ENCODE data around the gene THAP8.

The THAP8 gene

DNA sequence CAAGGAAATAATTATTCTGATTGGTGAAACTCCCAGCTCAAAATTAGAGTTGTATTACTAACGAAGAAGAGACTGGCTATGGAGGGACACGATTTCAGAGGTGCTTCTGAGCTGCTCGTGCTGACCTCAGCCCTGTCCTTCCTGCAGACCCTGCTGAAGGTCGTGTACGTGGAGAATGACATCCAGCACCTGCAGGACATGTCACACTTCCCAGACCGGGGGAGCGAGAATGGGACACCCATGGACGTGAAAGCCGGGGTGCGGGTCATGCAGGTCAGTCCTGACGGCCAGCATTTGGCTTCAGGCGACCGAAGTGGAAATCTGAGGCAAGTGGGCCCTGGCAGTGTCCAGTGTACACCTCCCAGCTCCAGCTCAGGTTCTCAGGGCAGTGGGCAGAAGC lies 28.8 kb upstream of the THAP8 start:
- TF ChIP-seq EZH2phosphoT487 (conservative IDR thresholded peaks at IDR 0.05; ENCODE audit: low read length): no peak
- TF ChIP-seq, protein P1, sequence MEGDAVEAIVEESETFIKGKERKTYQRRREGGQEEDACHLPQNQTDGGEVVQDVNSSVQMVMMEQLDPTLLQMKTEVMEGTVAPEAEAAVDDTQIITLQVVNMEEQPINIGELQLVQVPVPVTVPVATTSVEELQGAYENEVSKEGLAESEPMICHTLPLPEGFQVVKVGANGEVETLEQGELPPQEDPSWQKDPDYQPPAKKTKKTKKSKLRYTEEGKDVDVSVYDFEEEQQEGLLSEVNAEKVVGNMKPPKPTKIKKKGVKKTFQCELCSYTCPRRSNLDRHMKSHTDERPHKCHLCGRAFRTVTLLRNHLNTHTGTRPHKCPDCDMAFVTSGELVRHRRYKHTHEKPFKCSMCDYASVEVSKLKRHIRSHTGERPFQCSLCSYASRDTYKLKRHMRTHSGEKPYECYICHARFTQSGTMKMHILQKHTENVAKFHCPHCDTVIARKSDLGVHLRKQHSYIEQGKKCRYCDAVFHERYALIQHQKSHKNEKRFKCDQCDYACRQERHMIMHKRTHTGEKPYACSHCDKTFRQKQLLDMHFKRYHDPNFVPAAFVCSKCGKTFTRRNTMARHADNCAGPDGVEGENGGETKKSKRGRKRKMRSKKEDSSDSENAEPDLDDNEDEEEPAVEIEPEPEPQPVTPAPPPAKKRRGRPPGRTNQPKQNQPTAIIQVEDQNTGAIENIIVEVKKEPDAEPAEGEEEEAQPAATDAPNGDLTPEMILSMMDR (IDR thresholded peaks at IDR 0.05; ENCODE audit: insufficient read depth, low read length, poor library complexity, severe bottlenecking): no peak
- no peak overlapping the region for H3K4me3 ChIP-seq (ENCODE audit: insufficient read depth, low read length, poor library complexity, severe bottlenecking)

DNA sequence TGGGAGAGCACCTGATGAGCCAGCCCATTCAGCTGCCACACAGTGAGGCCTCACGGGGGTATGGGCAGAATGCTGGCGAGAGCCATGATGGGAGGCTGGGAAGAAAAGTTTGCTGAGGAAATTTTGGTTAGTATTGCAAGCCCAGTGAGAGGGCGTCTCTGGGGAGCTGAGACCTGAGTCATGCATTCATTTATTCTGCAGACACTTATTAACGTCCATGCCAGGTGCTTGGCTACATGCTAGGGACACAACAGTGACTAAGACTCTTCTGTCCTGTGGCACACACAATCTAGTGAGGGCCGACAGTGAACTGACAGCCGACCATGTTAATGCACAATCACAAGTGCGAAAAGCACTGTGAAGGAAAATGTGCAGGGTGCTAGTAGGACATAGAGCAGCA lies 27.8 kb upstream of the THAP8 start:
- Histone ChIP-seq H3K9ac (ENCODE audit: low read length) (no peak overlapping the region), H3K9me2 (replicated peaks; ENCODE audit: insufficient read depth, low read length) (no peaks in the 10 kb centered on the region), H3K36me3 (ENCODE audit: low read length) (peaks cover 21% of the 10 kb centered on the region; the same call in 1 of the 2 replicates), H3F3A (ENCODE audit: insufficient read depth) (no peaks in the 10 kb centered on the region), H3K79me2 (ENCODE audit: insufficient read depth, low read length) (no peaks in the 10 kb centered on the region), H3K27me3 (ENCODE audit: low read length) (no peaks in the 10 kb centered on the region), H3K27ac (ENCODE audit: low read depth, low read length) (no peak overlapping the region), H3K4me2 (ENCODE audit: low read depth, low read length, poor library complexity, severe bottlenecking) (no peak overlapping the region), H3K4me3 (ENCODE audit: insufficient read depth, low read length, poor library complexity, severe bottlenecking) (no peak overlapping the region), H2AFZ (ENCODE audit: low read depth, low read length, severe bottlenecking) (no peak overlapping the region), H4K20me1 (ENCODE audit: low read depth, low read length) (no peaks in the 10 kb centered on the region), H3K9me3 (ENCODE audit: insufficient read depth, low read length) (no peaks in the 10 kb centered on the region)
- TF ChIP-seq, protein P1 (IDR thresholded peaks at IDR 0.05; ENCODE audit: insufficient read depth, low read length, poor library complexity, severe bottlenecking): no peak
- no peak for TF ChIP-seq EZH2phosphoT487 (conservative IDR thresholded peaks at IDR 0.05; ENCODE audit: low read length)

More for the DNA sequence above, 28.8 kb upstream of the THAP8 start:
- Histone ChIP-seq H3K4me2 (ENCODE audit: low read depth, low read length, poor library complexity, severe bottlenecking) (no peak overlapping the region), H3K36me3 (ENCODE audit: low read length) (peaks cover 21% of the 10 kb centered on the region; the same call in 1 of the 2 replicates), H3K9me2 (replicated peaks; ENCODE audit: insufficient read depth, low read length) (no peaks in the 10 kb centered on the region), H3K9ac (ENCODE audit: low read length) (no peak overlapping the region), H3K27me3 (ENCODE audit: low read length) (no peaks in the 10 kb centered on the region), H3F3A (ENCODE audit: insufficient read depth) (no peaks in the 10 kb centered on the region), H2AFZ (ENCODE audit: low read depth, low read length, severe bottlenecking) (no peak overlapping the region), H4K20me1 (ENCODE audit: low read depth, low read length) (no peaks in the 10 kb centered on the region), H3K79me2 (ENCODE audit: insufficient read depth, low read length) (no peaks in the 10 kb centered on the region), H3K9me3 (ENCODE audit: insufficient read depth, low read length) (no peaks in the 10 kb centered on the region), H3K27ac (ENCODE audit: low read depth, low read length) (no peak overlapping the region)

GRCh38 chr19:36081385-36081784 lies 27.3 kb upstream of the THAP8 start:
- no peak overlapping the region for H3K9ac ChIP-seq (ENCODE audit: low read length)
- H2AFZ ChIP-seq (ENCODE audit: low read depth, low read length, severe bottlenecking): no peak overlapping the region
- H3K9me3 ChIP-seq (ENCODE audit: insufficient read depth, low read length): no peaks in the 10 kb centered on the region
- H3K9me2 ChIP-seq (replicated peaks; ENCODE audit: insufficient read depth, low read length): no peaks in the 10 kb centered on the region
- H3K79me2 ChIP-seq (ENCODE audit: insufficient read depth, low read length): no peaks in the 10 kb centered on the region
- H3K4me2 ChIP-seq (ENCODE audit: low read depth, low read length, poor library complexity, severe bottlenecking): no peak overlapping the region
- no peaks in the 10 kb centered on the region for H4K20me1 ChIP-seq (ENCODE audit: low read depth, low read length)
- H3K36me3 ChIP-seq (ENCODE audit: low read length): peaks cover 19% of the 10 kb centered on the region; the same call in 1 of the 2 replicates
- H3K27ac ChIP-seq (ENCODE audit: low read depth, low read length): no peak overlapping the region
- H3K4me3 ChIP-seq (ENCODE audit: insufficient read depth, low read length, poor library complexity, severe bottlenecking): no peak overlapping the region
- no peaks in the 10 kb centered on the region for H3F3A ChIP-seq (ENCODE audit: insufficient read depth)
- no peaks in the 10 kb centered on the region for H3K27me3 ChIP-seq (ENCODE audit: low read length)
- TF ChIP-seq, protein P1 (IDR thresholded peaks at IDR 0.05; ENCODE audit: insufficient read depth, low read length, poor library complexity, severe bottlenecking): no peak
- TF ChIP-seq EZH2phosphoT487 (conservative IDR thresholded peaks at IDR 0.05; ENCODE audit: low read length): no peak

Measured in SU-DHL-6 (cell line).